Sigmoid colon (tissue), 4 donors: Measurements from ENCODE around the gene ZFP69B.
"Not testable (repeated sequence)": the region's sequence is repeated elsewhere in the genome, so short reads cannot be mapped to it uniquely, and the experiment has no call there.

Experiments used
- EP300 ChIP-seq, 4 donors: sonication (generic); formaldehyde crosslinking; IDR thresholded peaks; one replicate each; pipeline ENCODE4 v1.6.1; 2017; ENCODE audit warnings: antibody characterized with exemption in 4 of 4
- POLR2AphosphoS5 ChIP-seq, 4 donors: sonication (generic); formaldehyde crosslinking; IDR thresholded peaks; one replicate each; pipeline ENCODE4 v1.6.1; 2017; ENCODE audit warnings: antibody characterized with exemption in 4 of 4
- TF ChIP-seq, protein P1 (sequence below), 4 experiments: fragments of 450-650 bp in 3 of 4; fragments of 200-600 bp in 1 of 4; IDR thresholded peaks; one replicate each; pipeline ENCODE4 v1.5.1; 2016 to 2019; ENCODE audit warnings: antibody characterized with exemption in 4 of 4, mild to moderate bottlenecking in 3 of 4, moderate library complexity in 2 of 4

DNA sequence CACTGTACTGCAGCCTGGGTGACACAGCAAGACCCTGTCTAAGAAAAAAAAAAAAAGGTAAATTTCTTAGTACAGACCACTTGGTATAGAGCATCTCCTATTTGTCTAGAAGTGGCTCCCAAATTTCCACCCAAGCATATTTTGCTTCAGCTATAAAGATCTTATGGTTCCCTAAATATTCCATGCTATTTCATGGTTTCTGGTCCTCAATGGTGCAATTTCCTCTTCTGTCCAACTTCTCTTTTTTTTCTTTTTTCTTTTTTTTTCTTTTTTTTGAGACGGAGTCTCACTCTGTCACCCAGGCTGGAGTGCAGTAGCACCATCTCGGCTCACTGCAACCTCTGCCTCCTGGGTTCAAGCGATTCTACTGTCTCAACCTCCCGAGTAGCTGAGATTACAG is 52.4 kb downstream of the ZFP69B start:
- TF ChIP-seq, protein P1, sequence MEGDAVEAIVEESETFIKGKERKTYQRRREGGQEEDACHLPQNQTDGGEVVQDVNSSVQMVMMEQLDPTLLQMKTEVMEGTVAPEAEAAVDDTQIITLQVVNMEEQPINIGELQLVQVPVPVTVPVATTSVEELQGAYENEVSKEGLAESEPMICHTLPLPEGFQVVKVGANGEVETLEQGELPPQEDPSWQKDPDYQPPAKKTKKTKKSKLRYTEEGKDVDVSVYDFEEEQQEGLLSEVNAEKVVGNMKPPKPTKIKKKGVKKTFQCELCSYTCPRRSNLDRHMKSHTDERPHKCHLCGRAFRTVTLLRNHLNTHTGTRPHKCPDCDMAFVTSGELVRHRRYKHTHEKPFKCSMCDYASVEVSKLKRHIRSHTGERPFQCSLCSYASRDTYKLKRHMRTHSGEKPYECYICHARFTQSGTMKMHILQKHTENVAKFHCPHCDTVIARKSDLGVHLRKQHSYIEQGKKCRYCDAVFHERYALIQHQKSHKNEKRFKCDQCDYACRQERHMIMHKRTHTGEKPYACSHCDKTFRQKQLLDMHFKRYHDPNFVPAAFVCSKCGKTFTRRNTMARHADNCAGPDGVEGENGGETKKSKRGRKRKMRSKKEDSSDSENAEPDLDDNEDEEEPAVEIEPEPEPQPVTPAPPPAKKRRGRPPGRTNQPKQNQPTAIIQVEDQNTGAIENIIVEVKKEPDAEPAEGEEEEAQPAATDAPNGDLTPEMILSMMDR (IDR thresholded peaks at IDR 0.05): not testable (repeated sequence)
- not testable (repeated sequence) for TF ChIP-seq EP300, POLR2AphosphoS5 (IDR thresholded peaks at IDR 0.05)
